Endothelial cell of umbilical vein (primary cell): ENCODE data around the gene IVD.

Source experiments
- CTCF ChIP-seq, 2 donors: IDR thresholded peaks; 1 replicate in 1 of 2; 2 replicates in 1 of 2; pipeline ENCODE4 v1.5.1; 2011; ENCODE audit warnings: low read length in 2 of 2, mild to moderate bottlenecking in 2 of 2, moderate library complexity in 2 of 2, control low read depth in 1 of 2, inconsistent platforms in 1 of 2, low read depth in 1 of 2; ENCODE audit not compliant: insufficient read depth in 1 of 2; ENCODE audit errors: extremely low read depth in 1 of 2
- EZH2 ChIP-seq: IDR thresholded peaks from 2 replicates; pipeline ENCODE4 v1.6.1; 2012; ENCODE audit warnings: borderline replicate concordance, low read depth, mild to moderate bottlenecking, moderate library complexity, low read length, inconsistent platforms; ENCODE audit not compliant: severe bottlenecking
- GATA2 ChIP-seq: IDR thresholded peaks from 2 replicates; pipeline ENCODE4 v1.7.0; 2011; ENCODE audit warnings: low read depth, mild to moderate bottlenecking, moderate library complexity, mixed read lengths, low read length; ENCODE audit not compliant: insufficient read length, insufficient read depth
- JUN ChIP-seq: IDR thresholded peaks from 2 replicates; pipeline ENCODE4 v1.6.1; 2011; ENCODE audit warnings: borderline replicate concordance, low read depth; ENCODE audit not compliant: insufficient read length, insufficient read depth
- POLR2A ChIP-seq: IDR thresholded peaks from 2 replicates; pipeline ENCODE4 v1.6.1; 2012; ENCODE audit warnings: low read depth, mild to moderate bottlenecking, control low read depth, low read length
- POLR2AphosphoS5 ChIP-seq: IDR thresholded peaks from 2 replicates; pipeline ENCODE4 v1.6.1; 2012; ENCODE audit warnings: low read depth, mild to moderate bottlenecking, control low read depth, low read length, moderate library complexity; ENCODE audit not compliant: insufficient read depth

- TF ChIP-seq POLR2AphosphoS5 (no peak), POLR2A (no peak), JUN (no peak), CTCF (IDR thresholded peaks at IDR 0.05; ENCODE audit: extremely low read depth in 1 of 2, insufficient read depth in 1 of 2, low read depth in 1 of 2, low read length in 2 of 2) (no peak), GATA2 (no peak), EZH2 (no peak)
These were observed 25.7 kb upstream of the IVD start for GRCh38 chr15:40379853-40380252.
